ENCODE measurements around the gene WWOX.

Gene WWOX

DNA sequence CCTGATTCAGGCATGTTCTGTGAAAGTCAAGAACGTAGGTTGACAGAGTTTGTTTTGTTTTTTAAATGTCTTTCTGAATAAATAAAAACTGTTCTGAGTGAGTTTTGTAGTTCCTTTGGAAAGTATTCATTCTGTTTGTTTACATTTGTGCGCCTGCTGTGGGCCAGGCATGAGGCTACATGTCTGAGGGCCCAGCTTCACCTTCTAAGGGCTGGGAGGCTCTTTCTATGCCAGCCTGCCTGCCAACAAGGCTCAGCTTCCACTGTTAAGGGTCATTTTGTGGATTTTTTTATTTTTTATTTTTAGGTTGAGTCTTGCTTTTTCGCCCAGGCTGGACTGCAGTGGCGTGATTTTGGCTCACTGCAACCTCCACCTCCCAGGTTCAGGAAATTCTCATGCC is 6.1 kb downstream of the WWOX start:
- DNase-seq (ENCODE audit: low read depth, low spot score): no peak

DNA sequence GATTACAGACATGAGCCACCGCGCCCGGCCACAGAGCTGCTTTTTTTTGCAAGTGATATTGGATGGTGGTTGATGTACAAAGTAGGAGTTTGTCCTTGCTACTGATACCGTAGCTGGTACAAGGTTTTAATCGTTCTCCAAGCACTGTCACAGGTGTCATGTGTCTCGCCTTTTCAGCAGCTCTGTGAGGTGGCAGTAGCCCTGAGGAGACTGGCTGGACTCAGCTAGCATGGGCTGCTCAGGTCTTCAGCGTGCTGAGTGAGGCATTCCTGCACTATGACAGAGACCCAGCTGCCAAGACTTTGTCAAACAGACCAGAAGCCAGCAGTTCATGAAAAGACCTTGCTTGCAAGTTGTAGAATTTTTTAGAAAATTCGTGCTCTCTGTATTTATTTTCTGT is 7.2 kb downstream of the WWOX start:
- peak; percentile 37 for DNase-seq (ENCODE audit: low read depth, low spot score)

DNA sequence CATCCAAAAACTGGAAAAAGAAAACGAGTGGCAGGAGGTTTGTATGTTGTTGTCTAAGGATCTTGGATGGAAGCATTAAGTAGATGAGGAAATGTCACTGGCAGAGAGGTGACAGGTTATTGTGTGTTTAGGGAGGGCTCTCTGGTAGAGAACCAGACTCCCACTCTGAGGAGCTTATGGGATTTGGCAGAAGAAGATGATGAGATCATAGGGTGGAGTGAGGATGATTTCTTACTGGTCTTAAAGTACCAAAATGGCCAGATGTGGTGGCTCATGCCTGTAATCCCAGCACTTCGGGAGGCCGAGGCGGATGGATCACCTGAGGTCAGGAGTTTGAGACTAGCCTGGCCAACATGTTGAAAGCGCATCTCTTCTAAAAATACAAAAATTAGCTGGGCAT is 9.0 kb downstream of the WWOX start:
- DNase-seq (ENCODE audit: low read depth, low spot score): no peak

DNA sequence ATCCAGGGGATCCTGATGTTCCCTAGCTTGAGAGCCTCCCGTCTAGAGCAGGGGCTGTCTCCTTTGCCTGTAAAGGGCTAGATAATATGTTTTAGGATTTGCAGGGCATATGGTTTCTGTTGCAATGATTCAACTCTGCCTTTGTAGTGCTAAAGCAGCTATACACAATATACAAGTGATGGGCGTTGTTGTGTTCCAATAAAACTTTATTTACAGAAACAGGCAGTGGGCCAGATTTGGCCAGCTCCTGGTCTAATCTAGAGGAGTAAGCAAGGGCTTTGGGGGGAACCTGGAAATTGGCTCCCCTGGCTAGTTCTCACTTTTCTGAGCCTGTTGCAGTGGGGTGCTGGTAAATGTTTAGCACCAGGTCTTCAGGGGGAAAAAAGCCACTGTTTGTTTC is 13.8 kb downstream of the WWOX start:
- DNase-seq (ENCODE audit: low read depth, low spot score): no peak

DNA sequence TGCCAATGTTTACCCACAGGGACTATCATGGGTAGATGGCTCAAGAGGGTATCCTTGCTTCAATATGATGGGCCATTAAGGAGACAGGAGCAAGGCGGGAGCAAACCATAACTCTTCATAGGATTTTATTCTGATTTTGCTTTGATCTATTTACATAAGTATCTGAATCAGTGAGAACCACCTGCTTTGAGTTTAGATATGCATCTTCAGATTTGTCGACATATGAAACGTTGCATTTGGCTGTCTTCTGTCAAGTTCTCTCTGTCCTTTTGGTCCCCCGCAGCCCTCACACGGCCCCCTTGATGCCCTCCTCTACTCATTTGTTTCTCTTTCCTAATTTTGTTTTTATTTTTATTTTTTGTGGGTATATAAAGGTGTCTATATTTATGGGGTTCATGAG is 16.2 kb downstream of the WWOX start:
- DNase-seq (ENCODE audit: low read depth, low spot score): no peak

DNA sequence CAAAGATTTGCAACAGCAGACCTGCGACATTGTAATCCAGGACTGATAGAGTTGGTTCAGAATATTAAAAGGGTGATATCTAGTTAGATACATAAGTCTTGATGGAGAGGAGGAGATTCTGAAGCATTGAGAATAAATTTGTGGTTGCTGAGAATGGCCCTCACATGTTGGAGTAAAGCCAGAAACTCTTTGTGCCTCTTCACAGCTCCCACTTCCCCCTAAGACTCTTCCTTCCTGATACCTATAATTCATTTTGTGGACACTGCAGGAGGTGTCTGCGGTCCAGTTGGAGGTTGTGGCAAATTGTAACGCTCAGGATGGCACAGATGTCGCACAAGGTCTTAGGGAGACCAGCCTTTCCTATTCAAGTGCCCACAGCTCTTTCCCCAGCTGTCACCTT is 17.5 kb downstream of the WWOX start:
- no peak for DNase-seq (ENCODE audit: low read depth, low spot score)

DNA sequence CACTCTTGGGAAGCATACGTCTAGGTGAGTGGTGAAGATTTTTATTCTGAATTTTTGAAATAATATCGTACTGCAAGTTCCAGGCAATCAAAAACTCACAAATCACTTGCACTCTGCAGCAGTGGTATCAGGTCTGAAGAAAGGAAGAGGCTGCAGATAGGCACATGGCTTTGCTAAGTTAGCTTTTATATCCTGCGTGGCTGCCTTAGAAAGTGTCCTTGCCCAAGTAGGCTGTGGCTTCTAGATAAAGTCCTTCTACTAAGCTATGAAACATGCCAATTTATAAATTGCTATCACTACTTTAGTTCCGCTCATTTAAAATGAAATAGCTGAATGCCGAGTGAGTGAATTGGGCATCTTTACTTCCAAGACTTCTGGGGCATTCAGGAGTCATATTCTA is 17.9 kb downstream of the WWOX start:
- DNase-seq (ENCODE audit: low read depth, low spot score): no peak

DNA sequence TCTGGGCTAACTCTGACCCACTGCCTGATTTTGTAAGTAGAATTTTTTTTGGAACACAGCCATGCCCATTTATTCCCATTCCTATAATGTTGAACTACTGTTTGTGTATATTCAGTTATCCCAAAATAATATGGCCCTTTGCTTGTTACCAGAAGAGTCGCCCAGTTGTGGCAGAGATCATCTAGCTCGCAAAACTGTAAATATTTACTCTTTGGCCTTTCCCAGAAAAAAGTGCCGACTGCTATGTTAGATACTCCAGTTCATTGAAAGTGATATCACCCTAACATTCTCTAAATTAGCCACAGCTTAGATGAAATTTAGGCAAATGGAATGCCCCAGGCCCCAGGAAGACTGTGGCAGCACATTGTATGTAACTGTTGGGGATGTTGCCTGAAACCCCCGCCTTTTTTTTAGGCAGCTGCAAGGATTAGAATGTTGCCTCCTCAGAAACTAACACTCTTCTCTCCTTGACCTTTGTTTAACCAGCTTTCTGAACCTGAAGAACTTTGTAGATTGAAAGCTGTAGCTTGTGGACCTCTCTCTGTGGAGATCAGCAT is 19.1 kb downstream of the WWOX start:
- DNase-seq (ENCODE audit: low read depth, low spot score): no peak

DNA sequence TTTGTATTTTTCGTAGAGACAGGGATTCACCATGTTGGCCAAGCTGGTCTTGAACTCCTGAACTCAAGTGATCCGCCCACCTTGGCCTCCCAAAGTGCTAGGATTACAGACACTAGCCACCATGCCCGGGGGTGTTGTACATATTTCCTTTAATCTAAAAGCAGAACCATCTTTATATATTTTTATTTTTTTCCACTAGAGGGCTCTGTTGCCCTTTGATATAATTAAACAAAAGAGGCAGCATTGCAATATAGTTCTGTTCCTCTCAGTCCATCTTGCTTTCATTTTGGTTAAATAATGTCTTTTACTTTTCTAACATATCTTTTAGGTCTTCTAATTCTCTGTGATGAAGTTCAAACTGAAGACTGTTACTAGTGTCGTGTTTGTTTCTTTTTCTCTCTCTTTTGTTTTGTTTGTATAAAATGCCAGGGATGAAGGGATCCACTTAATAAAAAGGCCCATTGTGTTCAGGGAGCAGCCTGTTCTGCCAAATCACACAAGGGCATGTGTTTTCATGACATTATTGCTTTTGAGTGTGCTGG is 23.4 kb downstream of the WWOX start:
- no peak for DNase-seq (ENCODE audit: low read depth, low spot score)

DNA sequence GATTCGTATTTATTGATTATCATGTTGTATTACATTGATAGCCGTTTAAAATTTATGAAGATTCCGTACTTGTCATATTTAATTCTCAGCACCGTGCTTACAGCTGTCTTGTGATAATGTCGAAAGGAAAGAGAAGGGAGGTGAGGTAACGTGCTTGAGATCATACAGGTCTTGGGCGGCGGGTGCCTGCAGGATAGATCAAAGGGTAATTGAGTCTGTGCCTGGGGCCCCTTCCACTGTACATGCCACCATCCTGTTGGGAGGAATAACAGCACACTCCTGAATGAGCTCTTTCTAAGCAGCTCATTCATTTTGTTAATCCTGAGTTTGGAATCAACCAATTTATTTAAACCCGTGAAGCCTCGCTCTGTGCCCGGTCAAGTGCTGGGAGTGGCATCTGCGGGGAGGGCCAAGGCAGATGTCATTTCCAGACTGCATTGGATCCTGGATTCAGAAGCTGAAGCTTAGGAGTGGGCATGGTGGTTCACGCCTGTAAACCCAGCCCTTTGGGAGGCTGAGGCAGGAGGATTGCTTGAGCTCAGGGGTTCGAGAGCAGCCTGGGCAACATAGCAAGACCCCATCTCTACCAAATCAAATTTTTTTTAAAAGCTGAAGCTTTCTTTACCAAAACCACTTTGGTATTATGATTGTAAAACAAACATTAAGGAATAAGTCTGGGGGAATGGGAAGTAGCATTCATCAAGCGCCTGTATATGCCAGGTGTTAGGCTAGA is 25.8 kb downstream of the WWOX start:
- peak; percentile 47 for DNase-seq (ENCODE audit: low read depth, low spot score)

DNA sequence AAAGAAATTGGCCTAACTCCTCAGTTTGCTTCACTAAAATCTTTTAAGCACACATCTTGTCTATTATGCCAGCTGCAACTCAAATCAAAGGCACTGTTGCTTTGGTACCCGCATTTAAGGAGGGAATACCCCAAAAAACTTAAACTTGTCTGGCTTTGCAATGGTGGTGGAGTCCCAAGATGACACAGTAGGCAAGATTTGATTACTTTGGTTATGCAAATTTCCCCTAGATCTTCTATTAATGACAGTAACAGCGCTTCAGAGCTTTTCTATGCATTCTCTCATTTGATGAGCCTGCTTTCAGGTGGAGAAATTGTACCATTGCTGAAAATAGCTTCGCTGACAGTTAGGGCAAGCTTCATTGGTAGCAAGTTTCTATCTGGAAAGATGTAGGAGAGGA is 27.2 kb downstream of the WWOX start:
- no peak for DNase-seq (ENCODE audit: low read depth, low spot score)

DNA sequence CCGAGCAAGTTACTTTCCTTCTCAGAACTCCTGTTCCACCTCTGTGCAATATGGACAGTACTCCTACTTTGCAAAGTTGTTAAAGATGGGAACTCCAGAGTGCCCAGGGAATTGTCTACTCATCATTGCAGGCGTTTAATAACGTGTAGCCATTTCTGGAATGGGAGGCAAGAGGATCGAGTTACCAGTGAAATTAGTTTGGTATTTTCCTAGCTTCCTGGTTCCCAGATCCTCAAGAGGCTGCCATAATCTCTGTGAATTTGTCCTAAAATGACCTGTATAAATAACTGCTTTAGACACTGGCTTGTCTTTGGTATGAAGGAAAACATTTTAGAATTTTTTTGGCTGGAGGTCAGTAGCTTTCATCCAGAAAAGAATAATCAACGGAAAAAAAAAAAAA is 27.7 kb downstream of the WWOX start:
- no peak for DNase-seq (ENCODE audit: low read depth, low spot score)

DNA sequence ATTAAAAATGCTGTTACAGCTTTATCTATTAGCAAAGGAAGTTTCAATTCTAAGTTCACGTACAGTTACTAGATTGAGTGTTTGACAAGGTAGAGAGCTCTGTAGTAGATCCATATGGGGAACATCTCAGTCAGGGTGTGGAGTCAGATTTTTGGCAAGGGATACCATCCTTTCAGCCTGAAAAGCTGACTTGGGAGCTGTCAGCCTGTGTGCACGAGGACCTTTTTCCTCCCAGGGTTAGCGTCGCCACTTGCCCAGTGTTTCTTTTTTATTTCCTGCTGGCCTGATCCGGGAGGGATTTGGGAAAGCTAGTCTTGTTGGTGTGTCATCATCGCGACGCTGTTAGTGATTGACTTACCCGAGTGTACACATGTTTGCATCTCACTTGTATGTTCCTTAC is 29.5 kb downstream of the WWOX start:
- no peak for DNase-seq (ENCODE audit: low read depth, low spot score)

DNA sequence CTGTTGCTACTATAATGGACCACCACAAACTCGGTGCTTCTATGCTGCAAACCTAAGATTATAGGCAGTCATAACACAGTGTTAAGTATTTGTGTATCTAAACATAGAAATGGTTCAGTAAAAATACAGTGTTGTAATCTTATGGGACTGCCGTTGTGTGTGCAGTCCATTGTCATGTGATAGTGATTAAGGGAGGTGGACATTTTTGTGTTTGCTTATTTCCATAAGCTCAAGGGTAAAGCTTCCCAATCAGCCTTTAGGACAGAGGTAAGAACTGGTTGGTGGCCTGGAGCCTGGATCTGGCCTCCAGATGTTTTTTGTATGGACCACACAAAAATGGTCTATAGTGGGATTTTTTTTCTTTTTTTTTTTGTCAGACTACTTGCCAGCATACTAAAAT is 29.9 kb downstream of the WWOX start:
- no peak for DNase-seq (ENCODE audit: low read depth, low spot score)

DNA sequence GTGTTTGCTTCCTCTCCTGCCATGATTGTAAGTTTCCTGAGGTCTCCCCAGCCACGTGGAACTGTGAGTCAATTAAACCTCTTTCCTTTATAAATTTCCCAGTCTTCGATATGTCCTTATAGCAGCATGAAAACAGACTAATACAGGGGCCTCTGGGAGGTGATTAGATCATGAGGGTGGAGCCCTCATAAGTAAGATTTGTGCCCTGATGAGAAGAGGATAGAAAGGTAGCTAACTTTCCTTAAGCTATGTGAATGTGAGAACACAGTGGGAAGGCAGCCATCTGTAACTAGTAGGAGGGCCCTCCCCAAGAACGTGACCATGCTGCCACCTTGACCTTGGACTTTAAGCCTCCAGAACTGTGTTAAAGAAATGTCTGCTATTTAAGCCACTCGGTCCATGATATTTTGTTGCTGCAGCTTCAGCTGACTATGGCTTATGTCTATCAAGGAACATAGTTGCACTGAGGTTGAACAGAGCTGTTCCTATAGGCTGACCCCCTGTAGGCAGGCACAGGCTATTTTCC is 30.7 kb downstream of the WWOX start:
- no peak for DNase-seq (ENCODE audit: low read depth, low spot score)

DNA sequence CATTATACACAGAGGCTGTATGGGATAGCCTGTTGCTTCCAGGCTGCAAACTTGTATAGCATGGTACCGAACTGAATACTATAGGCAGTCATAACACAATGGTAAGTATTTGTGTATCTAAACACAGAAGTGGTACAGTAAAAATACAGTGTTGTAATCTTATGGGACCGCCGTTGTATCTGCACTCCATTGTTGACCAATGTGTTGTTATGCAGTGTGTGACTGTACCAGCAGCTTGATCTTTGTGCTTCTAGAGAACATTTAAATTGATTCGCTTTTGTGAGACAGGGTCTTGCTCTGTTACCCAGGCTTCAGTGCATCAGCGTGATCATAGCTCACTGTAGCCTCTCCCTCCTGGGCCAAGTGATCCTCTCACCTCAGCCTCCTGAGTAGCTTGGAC is 31.5 kb downstream of the WWOX start:
- DNase-seq (ENCODE audit: low read depth, low spot score): no peak

DNA sequence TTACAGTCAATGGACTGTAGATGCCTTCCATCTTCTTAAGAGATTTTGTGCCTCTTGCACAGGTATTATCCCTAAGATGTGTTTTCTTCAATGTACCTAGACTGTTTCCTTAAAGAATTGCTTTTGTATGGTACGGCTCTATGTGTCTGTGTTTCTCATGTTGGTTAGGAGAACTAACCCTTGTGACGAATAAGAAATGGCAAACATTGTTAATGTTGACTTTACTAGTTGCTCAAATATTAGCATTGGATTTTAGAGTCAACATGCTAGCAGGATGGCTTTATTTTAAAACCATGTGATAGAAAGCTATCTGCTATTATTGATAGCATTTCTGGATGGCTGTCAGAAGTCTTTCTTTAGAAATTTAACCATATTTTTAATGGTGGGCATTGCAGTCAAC is 34.5 kb downstream of the WWOX start:
- DNase-seq (ENCODE audit: low read depth, low spot score): no peak

DNA sequence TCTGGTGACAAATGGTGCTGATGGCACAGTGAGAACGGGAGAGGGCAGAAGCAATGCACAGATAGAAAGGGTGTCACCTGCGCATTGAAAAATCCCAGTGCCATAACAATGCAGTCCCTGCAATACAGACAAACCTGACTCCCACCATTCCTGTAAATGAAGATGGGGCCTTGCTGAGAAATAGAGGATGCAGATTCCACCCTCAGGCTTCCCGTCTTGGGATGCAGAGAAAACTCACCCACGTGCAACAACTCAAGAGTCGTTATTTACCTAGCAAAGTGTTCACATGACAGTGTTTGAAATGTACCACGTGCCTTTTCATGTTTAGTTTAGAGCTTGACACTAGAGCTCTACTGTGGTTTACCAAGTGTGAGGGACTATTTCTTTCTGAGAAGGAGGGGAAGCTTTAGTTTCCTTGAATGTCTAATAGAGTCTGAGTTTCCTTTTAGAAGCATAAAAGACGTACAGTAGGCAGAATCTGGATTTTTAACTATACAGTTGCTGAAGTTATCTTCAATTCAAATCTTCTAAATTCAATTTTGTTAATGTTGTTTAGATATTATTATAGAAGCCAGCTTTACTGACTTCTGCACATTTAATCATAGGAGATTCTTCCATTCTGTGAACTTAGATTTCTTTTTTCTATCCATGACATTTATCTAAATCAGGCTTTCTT is 35.6 kb downstream of the WWOX start:
- DNase-seq (ENCODE audit: low read depth, low spot score): no peak

DNA sequence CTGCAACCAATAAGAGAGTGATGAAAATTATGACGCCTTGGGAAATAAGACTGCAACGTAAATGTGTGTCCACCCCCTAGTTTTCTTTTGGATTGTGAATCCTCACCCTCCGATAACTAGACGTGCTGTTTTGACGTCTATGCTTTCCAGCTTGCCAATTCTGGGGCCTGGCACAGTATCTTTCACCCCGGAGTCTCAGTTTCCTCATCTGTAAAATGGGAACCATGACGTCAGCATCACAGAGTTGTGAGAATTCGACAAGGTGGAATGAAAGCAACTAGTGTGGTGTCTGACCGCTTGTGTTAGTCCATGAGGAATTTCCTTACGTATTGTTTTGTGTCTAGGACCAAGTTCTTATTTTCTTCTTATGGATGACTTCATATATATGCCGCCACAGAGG is 37.7 kb downstream of the WWOX start:
- no peak for DNase-seq (ENCODE audit: low read depth, low spot score)

DNA sequence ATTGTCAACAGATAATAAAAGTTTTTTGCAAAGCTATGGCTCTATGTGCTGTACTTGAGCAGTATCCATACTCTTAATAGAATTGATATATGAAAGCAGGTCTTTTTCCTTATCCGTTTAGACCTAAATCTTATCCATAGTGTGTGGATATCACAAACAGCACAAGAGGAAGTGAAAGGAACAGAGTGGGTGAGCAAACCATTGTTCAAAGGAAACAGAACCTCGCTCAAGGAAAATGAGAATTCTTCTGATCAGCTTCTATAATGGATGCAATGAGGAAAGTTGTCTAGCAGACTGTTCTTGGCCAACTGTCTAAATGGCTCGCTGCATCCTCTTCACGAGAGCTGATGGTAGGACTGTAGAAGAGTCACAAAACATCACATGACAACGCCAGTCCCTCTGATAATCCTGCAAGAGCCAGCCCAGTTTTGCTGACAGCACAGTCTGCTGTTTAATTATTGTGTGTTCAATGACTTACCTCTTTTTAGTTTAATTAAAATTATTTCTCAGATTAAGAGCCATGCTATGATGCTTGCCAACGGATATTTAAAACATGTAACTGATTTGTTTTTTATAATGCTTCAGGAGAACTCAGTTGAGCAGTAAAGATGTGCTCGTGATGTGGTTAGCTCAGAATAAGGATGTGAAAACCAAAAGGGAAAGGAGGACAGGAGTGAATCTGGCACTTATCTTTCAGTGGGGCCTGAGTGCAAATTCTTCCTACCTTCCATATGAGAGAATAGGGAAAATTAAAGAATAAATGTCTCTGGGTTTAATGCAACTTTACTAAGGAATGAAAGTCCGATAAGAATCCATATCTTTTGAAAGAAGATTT is 38.5 kb downstream of the WWOX start:
- DNase-seq (ENCODE audit: low read depth, low spot score): no peak

DNA sequence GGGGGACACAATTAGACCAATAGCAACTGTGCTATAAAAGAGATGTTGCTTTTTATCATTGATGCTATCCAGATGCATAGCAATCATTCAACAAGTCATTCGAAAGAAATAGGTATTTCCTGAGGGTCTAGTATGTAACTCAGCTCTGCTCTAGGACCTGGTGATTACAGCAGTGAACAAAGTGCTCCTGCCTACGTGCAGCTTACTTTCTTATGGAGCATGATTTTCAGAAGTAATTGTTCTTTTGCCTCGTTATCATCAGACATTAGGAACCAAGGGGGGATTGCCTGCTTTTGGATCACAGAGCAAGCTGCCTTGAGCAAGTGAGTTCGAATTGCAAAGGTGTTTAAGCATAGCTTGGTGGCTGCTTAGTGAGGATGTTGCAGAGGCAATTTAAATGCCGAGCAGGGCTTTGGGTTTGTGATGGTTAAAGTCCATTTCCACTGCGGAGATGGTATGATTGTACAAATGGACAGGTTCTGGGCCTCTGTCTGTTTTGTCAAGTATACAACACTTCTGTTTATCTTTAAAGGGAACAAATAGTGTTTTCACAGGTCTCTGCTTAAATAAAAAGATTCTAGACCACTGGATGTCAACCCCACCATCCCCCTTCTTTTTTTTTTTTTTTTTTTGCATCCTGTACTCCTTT is 41.5 kb downstream of the WWOX start:
- no peak for DNase-seq (ENCODE audit: low read depth, low spot score)

All from ELF-1 (cell line).